MCF 10A (cell line): Measurements from ENCODE around the gene HYI. TPM values are rescaled to one million over a fixed set of nuclear protein-coding genes. Genes with fewer than 3 reads are reported as not detected.

Experiments
- microRNA-seq: library from miRNA; unstranded; fragments of <30 nt; microRNA quantifications from one replicate; pipeline ENCODE4 v1.2.0, GENCODE V29; 2022
- total RNA-seq: library from RNA; stranded (reverse); gene quantifications from 2 replicates; pipeline ENCODE4 v1.2.3, GENCODE V29; 2022

Gene HYI
- total RNA-seq, 1 experiment from 2014 or later, result 23.0 TPM

Small RNA genes lying within 50 kb of the gene (microRNA-seq; reads per million reads assigned to microRNA genes)
- 0.40 reads per million for gene MIR6735

Other genes starting within 250 kb of the HYI start
- 3.1 and 3.8 TPM in 2 replicates for gene TMEM125, start 183.9 kb downstream of the HYI start, total RNA-seq
- 0.91 and 1.6 TPM in 2 replicates for gene C1orf210, start 168.3 kb downstream of the HYI start, total RNA-seq
- not detected in 2 replicates for gene TIE1, start 152.9 kb downstream of the HYI start, total RNA-seq
- not detected in 2 replicates for gene MPL, start 116.1 kb downstream of the HYI start, total RNA-seq
- 123 and 204 TPM in 2 replicates for gene CDC20, start 95.0 kb downstream of the HYI start, total RNA-seq
- 86.0 and 99.9 TPM in 2 replicates for gene ELOVL1, start 85.9 kb downstream of the HYI start, total RNA-seq
- gene MED8, start 64.1 kb downstream of the HYI start, total RNA-seq, result 52.0 and 61.6 TPM in 2 replicates
- gene SZT2, start 64.0 kb downstream of the HYI start, total RNA-seq, result 65.3 and 67.4 TPM in 2 replicates
- gene PTPRF, start 77.0 kb upstream of the HYI start, total RNA-seq, result 67.2 and 87.1 TPM in 2 replicates
- 42.5 and 48.1 TPM in 2 replicates for gene KDM4A, start 196.2 kb upstream of the HYI start, total RNA-seq